WERI-Rb-1 (cell line): Measurements from ENCODE around the gene TNFRSF8.

Source experiments
- DNase-seq: peaks from one replicate; pipeline ENCODE4 v3.0.0-alpha.2; 2020
- H3K27ac ChIP-seq: fragments of 250-450 bp; sonication (Bioruptor Pico); 2 replicates; pipeline ENCODE4 v1.5.1; 2020; ENCODE audit warnings: mild to moderate bottlenecking, moderate library complexity
- H3K27me3 ChIP-seq: fragments of 250-450 bp; sonication (Bioruptor Pico); 2 replicates; pipeline ENCODE4 v1.5.1; 2021; ENCODE audit warnings: mild to moderate bottlenecking, low read depth, moderate library complexity; ENCODE audit not compliant: insufficient read depth, severe bottlenecking
- H3K36me3 ChIP-seq: fragments of 250-450 bp; sonication (Bioruptor Pico); 2 replicates; pipeline ENCODE4 v1.5.1; 2020; ENCODE audit warnings: mild to moderate bottlenecking, moderate library complexity
- H3K4me3 ChIP-seq: 2 replicates; pipeline ENCODE4 v1.5.1; 2011; ENCODE audit warnings: low read depth, mild to moderate bottlenecking, control low read depth, low read length
- H3K9me3 ChIP-seq: fragments of 250-450 bp; sonication (Bioruptor Pico); 2 replicates; pipeline ENCODE4 v1.5.1; 2021; ENCODE audit warnings: mild to moderate bottlenecking, moderate library complexity; ENCODE audit not compliant: severe bottlenecking
- TF ChIP-seq, protein P1 (sequence below): IDR thresholded peaks from 2 replicates; pipeline ENCODE4 v1.5.1; 2011; ENCODE audit warnings: low read depth, mild to moderate bottlenecking, control low read depth, inconsistent platforms, low read length

Gene TNFRSF8

DNA sequence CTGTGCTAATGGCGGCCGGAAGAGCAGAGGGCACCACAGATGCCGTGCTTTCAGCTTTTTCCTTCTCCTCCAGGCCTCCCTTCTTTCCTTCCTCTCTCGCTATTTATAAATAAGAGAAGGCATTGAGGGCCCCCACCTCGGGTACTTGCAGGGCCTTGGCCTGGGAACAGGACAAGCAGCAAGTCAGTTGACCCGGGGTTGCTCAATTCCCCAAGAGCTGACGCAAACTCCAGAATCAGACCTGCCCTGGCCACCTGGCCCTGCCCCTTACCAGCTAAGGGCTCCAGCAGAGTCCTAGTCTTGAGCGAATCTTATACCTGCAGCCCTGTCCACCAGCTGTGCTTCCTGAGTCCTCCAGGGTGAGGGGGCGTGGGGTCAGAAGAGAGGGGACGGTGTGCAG lies 117.2 kb downstream of the TNFRSF8 start:
- Histone ChIP-seq H3K27me3 (peaks cover 50% of the 10 kb centered on the region), H3K9me3 (no peaks in the 10 kb centered on the region), H3K36me3 (no peaks in the 10 kb centered on the region), H3K27ac (no peak overlapping the region), H3K4me3 (no peak overlapping the region)
- TF ChIP-seq, protein P1, sequence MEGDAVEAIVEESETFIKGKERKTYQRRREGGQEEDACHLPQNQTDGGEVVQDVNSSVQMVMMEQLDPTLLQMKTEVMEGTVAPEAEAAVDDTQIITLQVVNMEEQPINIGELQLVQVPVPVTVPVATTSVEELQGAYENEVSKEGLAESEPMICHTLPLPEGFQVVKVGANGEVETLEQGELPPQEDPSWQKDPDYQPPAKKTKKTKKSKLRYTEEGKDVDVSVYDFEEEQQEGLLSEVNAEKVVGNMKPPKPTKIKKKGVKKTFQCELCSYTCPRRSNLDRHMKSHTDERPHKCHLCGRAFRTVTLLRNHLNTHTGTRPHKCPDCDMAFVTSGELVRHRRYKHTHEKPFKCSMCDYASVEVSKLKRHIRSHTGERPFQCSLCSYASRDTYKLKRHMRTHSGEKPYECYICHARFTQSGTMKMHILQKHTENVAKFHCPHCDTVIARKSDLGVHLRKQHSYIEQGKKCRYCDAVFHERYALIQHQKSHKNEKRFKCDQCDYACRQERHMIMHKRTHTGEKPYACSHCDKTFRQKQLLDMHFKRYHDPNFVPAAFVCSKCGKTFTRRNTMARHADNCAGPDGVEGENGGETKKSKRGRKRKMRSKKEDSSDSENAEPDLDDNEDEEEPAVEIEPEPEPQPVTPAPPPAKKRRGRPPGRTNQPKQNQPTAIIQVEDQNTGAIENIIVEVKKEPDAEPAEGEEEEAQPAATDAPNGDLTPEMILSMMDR: no peak
- no peak for DNase-seq

GRCh38 chr1:12180903-12181302 lies 117.8 kb downstream of the TNFRSF8 start:
- TF ChIP-seq, protein P1: no peak
- no peak for DNase-seq

GRCh38 chr1:12181568-12181967 lies 118.5 kb downstream of the TNFRSF8 start:
- TF ChIP-seq, protein P1: no peak
- no peaks in the 10 kb centered on the region for H3K36me3 ChIP-seq
- H3K27ac ChIP-seq: no peak overlapping the region
- DNase-seq: no peak
- H3K27me3 ChIP-seq: peaks cover 57% of the 10 kb centered on the region
- H3K4me3 ChIP-seq: no peak overlapping the region
- no peaks in the 10 kb centered on the region for H3K9me3 ChIP-seq

More at GRCh38 chr1:12180903-12181302, 117.8 kb downstream of the TNFRSF8 start:
- Histone ChIP-seq H3K4me3 (no peak overlapping the region), H3K27ac (no peak overlapping the region), H3K27me3 (peaks cover 54% of the 10 kb centered on the region), H3K9me3 (no peaks in the 10 kb centered on the region), H3K36me3 (no peaks in the 10 kb centered on the region)

DNA sequence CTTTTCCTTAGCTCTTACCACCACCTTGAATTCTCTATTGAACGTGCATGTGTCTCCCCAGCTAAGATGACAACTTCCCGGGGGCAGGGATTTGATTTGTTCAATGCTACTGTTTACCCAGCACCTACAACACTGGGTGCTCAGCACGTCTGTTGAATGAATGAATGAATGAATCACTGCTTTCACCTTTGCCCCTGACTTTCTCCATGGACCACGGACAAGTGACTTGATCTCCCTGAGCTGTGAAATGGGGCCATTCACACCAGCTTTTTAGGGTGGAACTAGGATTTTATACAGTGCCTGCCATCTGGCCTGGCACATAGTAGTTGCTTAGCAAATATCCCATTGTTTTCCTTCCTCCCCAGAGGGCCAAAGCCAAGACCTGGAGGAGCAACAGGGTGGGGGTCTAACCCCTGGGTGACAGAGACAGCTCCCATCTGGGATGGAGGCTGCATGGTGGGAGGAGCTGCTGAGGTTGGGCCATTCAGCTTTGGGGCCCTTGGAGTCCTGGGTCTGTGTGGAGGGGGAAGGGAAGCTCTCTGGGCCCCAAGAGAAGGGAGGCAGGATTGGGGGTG lies 119.4 kb downstream of the TNFRSF8 start:
- Histone ChIP-seq H3K27ac (no peak overlapping the region), H3K4me3 (no peak overlapping the region), H3K9me3 (no peaks in the 10 kb centered on the region), H3K27me3 (peaks cover 60% of the 10 kb centered on the region), H3K36me3 (no peaks in the 10 kb centered on the region)
- no peak for DNase-seq
- TF ChIP-seq, protein P1: no peak

- no peak for DNase-seq
- no peaks in the 10 kb centered on the region for H3K36me3 ChIP-seq
- no peak overlapping the region for H3K4me3 ChIP-seq
- H3K27me3 ChIP-seq: peaks cover 64% of the 10 kb centered on the region
- TF ChIP-seq, protein P1: no peak
- H3K9me3 ChIP-seq: no peaks in the 10 kb centered on the region
- no peak overlapping the region for H3K27ac ChIP-seq
These were observed 120.1 kb downstream of the TNFRSF8 start for GRCh38 chr1:12183095-12183794.
